Karpas-422 (cell line): ENCODE measurements around the gene PARD3B. TPM values are rescaled to one million over a fixed set of nuclear protein-coding genes. Genes with fewer than 3 reads are reported as not detected.

ENCODE experiments used
- DNase-seq: peaks from one replicate; pipeline ENCODE4 v3.0.0-alpha.2; 2015
- H2AFZ ChIP-seq: fragments of 200-600 bp; sonication (generic); 2 replicates; pipeline ENCODE4 v1.6.1; 2014; ENCODE audit warnings: antibody characterized with exemption, low read length, mixed read lengths
- H3K27ac ChIP-seq: fragments of 200-600 bp; sonication (generic); 2 replicates; pipeline ENCODE4 v1.5.1; 2014; ENCODE audit warnings: mild to moderate bottlenecking, low read length, moderate library complexity
- H3K27me3 ChIP-seq: fragments of 200-600 bp; sonication (generic); 2 replicates; pipeline ENCODE4 v1.6.1; 2014; ENCODE audit warnings: low read length, mixed read lengths
- H3K36me3 ChIP-seq: fragments of 200-600 bp; sonication (generic); 2 replicates; pipeline ENCODE4 v1.6.1; 2014; ENCODE audit warnings: low read length, mixed read lengths; ENCODE audit not compliant: insufficient read depth
- H3K4me1 ChIP-seq: fragments of 200-600 bp; sonication (generic); 2 replicates; pipeline ENCODE4 v1.6.1; 2014; ENCODE audit warnings: mild to moderate bottlenecking, low read length, mixed read lengths
- H3K4me2 ChIP-seq: fragments of 200-600 bp; sonication (generic); 2 replicates; pipeline ENCODE4 v1.6.1; 2014; ENCODE audit warnings: low read length, low read depth, mild to moderate bottlenecking; ENCODE audit not compliant: poor library complexity, severe bottlenecking
- H3K4me3 ChIP-seq: fragments of 200-600 bp; sonication (generic); 2 replicates; pipeline ENCODE4 v1.5.1; 2014; ENCODE audit warnings: mild to moderate bottlenecking, antibody characterized with exemption, low read length, mixed read lengths
- H3K79me2 ChIP-seq: fragments of 200-600 bp; sonication (generic); 2 replicates; pipeline ENCODE4 v1.6.1; 2014; ENCODE audit warnings: mild to moderate bottlenecking, low read length, mixed read lengths
- H3K9ac ChIP-seq: fragments of 200-600 bp; sonication (generic); 2 replicates; pipeline ENCODE4 v1.6.0; 2014; ENCODE audit warnings: low read length
- H3K9me2 ChIP-seq: fragments of 200-600 bp; sonication (generic), shearing (Covaris generic); replicated peaks from 2 replicates; pipeline ENCODE4 v1.6.0; 2014; ENCODE audit warnings: mild to moderate bottlenecking, low read length, moderate library complexity; ENCODE audit not compliant: insufficient read depth
- H3K9me3 ChIP-seq: fragments of 300-700, 200-600 bp; sonication (generic); 2 replicates; pipeline ENCODE4 v1.6.1; 2014; ENCODE audit warnings: low read length, mixed read lengths
- H4K20me1 ChIP-seq: fragments of 200-600 bp; sonication (generic); 2 replicates; pipeline ENCODE4 v1.6.1; 2014; ENCODE audit warnings: mild to moderate bottlenecking, antibody characterized with exemption, low read length, low read depth; ENCODE audit not compliant: insufficient read depth
- total RNA-seq: library from RNA; depleted of rRNA; stranded (reverse); fragments of >200 nt; shearing (Covaris generic); gene quantifications from 2 replicates; pipeline ENCODE4 v1.2.3, GENCODE V29; 2014; ENCODE audit warnings: low replicate concordance

PARD3B gene
- total RNA-seq, 1 experiment from 2014 or later = not detected

GRCh38 chr2:205471776-205472175, 926.5 kb downstream of the PARD3B start:
- DNase-seq = no peak
- Histone ChIP-seq H3K9me2 (no peaks in the 10 kb centered on the region), H4K20me1 (no peaks in the 10 kb centered on the region), H3K4me3 (no peak overlapping the region), H3K4me2 (no peak overlapping the region), H3K4me1 (peaks cover 16% of the 10 kb centered on the region), H2AFZ (no peak overlapping the region), H3K9me3 (no peaks in the 10 kb centered on the region), H3K79me2 (no peaks in the 10 kb centered on the region), H3K27me3 (no peaks in the 10 kb centered on the region), H3K27ac (no peak overlapping the region), H3K9ac (no peak overlapping the region), H3K36me3 (no peaks in the 10 kb centered on the region)

- Histone ChIP-seq H3K27ac (no peak overlapping the region), H3K4me1 (peaks cover 9% of the 10 kb centered on the region; the same call in 1 of the 2 replicates), H4K20me1 (no peaks in the 10 kb centered on the region), H3K36me3 (no peaks in the 10 kb centered on the region), H3K9me2 (no peaks in the 10 kb centered on the region), H3K27me3 (no peaks in the 10 kb centered on the region), H3K4me3 (no peak overlapping the region), H2AFZ (no peak overlapping the region), H3K4me2 (no peak overlapping the region), H3K79me2 (no peaks in the 10 kb centered on the region), H3K9me3 (no peaks in the 10 kb centered on the region), H3K9ac (no peak overlapping the region)
- DNase-seq = no peak
Observed at GRCh38 chr2:205473791-205474190, 928.5 kb downstream of the PARD3B start.

- H3K27ac ChIP-seq = no peak overlapping the region
- H3K27me3 ChIP-seq = no peaks in the 10 kb centered on the region
- DNase-seq = no peak
Observed at GRCh38 chr2:205474741-205475415, 929.6 kb downstream of the PARD3B start.

GRCh38 chr2:205475416-205475768, 930.1 kb downstream of the PARD3B start:
- Histone ChIP-seq H3K36me3 (no peaks in the 10 kb centered on the region), H3K79me2 (no peaks in the 10 kb centered on the region), H3K9me3 (no peaks in the 10 kb centered on the region), H2AFZ (no peak overlapping the region), H3K27me3 (no peaks in the 10 kb centered on the region), H3K4me2 (no peak overlapping the region), H4K20me1 (no peaks in the 10 kb centered on the region), H3K27ac (no peak overlapping the region), H3K4me1 (peaks cover 9% of the 10 kb centered on the region; the same call in 1 of the 2 replicates), H3K9ac (no peak overlapping the region), H3K4me3 (no peak overlapping the region), H3K9me2 (no peaks in the 10 kb centered on the region)
- DNase-seq = no peak

More at GRCh38 chr2:205474741-205475415, 929.6 kb downstream of the PARD3B start:
- peak overlapping the region; percentile 28; the same call in 1 of the 2 replicates for H2AFZ ChIP-seq
- no peak overlapping the region for H3K9ac ChIP-seq
- H3K9me2 ChIP-seq = no peaks in the 10 kb centered on the region
- no peaks in the 10 kb centered on the region for H3K79me2 ChIP-seq
- no peak overlapping the region for H3K4me2 ChIP-seq
- no peak overlapping the region for H3K4me3 ChIP-seq
- H3K36me3 ChIP-seq = no peaks in the 10 kb centered on the region
- H3K4me1 ChIP-seq = peaks cover 9% of the 10 kb centered on the region; the same call in 1 of the 2 replicates
- no peaks in the 10 kb centered on the region for H4K20me1 ChIP-seq
- H3K9me3 ChIP-seq = no peaks in the 10 kb centered on the region

- no peak for DNase-seq
- Histone ChIP-seq H3K4me2 (no peak overlapping the region), H3K27me3 (no peaks in the 10 kb centered on the region), H3K4me1 (peaks cover 12% of the 10 kb centered on the region), H2AFZ (no peak overlapping the region), H4K20me1 (no peaks in the 10 kb centered on the region), H3K4me3 (no peak overlapping the region), H3K9ac (no peak overlapping the region), H3K36me3 (no peaks in the 10 kb centered on the region), H3K9me2 (no peaks in the 10 kb centered on the region), H3K27ac (no peak overlapping the region), H3K79me2 (no peaks in the 10 kb centered on the region), H3K9me3 (no peaks in the 10 kb centered on the region)
Observed at GRCh38 chr2:205477016-205477705, 931.9 kb downstream of the PARD3B start.

- no peaks in the 10 kb centered on the region for H3K27me3 ChIP-seq
- DNase-seq = no peak
Observed at GRCh38 chr2:205481861-205482260, 936.6 kb downstream of the PARD3B start.

GRCh38 chr2:205482399-205483081, 937.3 kb downstream of the PARD3B start:
- DNase-seq = no peak
- Histone ChIP-seq H3K9me2 (no peaks in the 10 kb centered on the region), H3K79me2 (no peaks in the 10 kb centered on the region), H2AFZ (no peak overlapping the region), H3K4me3 (no peak overlapping the region), H3K4me1 (peaks cover 25% of the 10 kb centered on the region), H3K27ac (no peak overlapping the region), H3K36me3 (no peaks in the 10 kb centered on the region), H3K27me3 (no peaks in the 10 kb centered on the region), H4K20me1 (no peaks in the 10 kb centered on the region), H3K9ac (no peak overlapping the region), H3K9me3 (no peaks in the 10 kb centered on the region), H3K4me2 (peak overlapping the region; percentile 8)

More at GRCh38 chr2:205481861-205482260, 936.6 kb downstream of the PARD3B start:
- Histone ChIP-seq H3K79me2 (no peaks in the 10 kb centered on the region), H3K36me3 (no peaks in the 10 kb centered on the region), H3K4me1 (peaks cover 25% of the 10 kb centered on the region), H4K20me1 (no peaks in the 10 kb centered on the region), H3K9me3 (no peaks in the 10 kb centered on the region), H3K9me2 (no peaks in the 10 kb centered on the region), H3K4me3 (no peak overlapping the region), H2AFZ (no peak overlapping the region), H3K27ac (no peak overlapping the region), H3K9ac (no peak overlapping the region), H3K4me2 (peak overlapping the region; percentile 8)

- no peak for DNase-seq
- H3K4me3 ChIP-seq = no peak overlapping the region
- no peaks in the 10 kb centered on the region for H3K9me3 ChIP-seq
Observed at GRCh38 chr2:205483095-205483494, 937.8 kb downstream of the PARD3B start.

More at GRCh38 chr2:205483095-205483494, 937.8 kb downstream of the PARD3B start:
- Histone ChIP-seq H4K20me1 (no peaks in the 10 kb centered on the region), H3K36me3 (no peaks in the 10 kb centered on the region), H3K9me2 (no peaks in the 10 kb centered on the region), H3K4me2 (no peak overlapping the region), H3K79me2 (no peaks in the 10 kb centered on the region), H3K27me3 (no peaks in the 10 kb centered on the region), H3K4me1 (peaks cover 25% of the 10 kb centered on the region), H3K27ac (no peak overlapping the region), H3K9ac (no peak overlapping the region), H2AFZ (no peak overlapping the region)
